T follicular helper cell (primary cell): Measurements from ENCODE around the gene SHANK2.
"Not testable (repeated sequence)": the region's sequence is repeated elsewhere in the genome, so short reads cannot be mapped to it uniquely, and the experiment has no call there.

Experiments used
- DNase-seq: peaks from one replicate; pipeline ENCODE4 v3.0.0-alpha.2; 2020; ENCODE audit warnings: low read depth

The SHANK2 gene

GRCh38 chr11:71245601-71246391 lies 6.6 kb downstream of the SHANK2 start:
- DNase-seq: no peak

DNA sequence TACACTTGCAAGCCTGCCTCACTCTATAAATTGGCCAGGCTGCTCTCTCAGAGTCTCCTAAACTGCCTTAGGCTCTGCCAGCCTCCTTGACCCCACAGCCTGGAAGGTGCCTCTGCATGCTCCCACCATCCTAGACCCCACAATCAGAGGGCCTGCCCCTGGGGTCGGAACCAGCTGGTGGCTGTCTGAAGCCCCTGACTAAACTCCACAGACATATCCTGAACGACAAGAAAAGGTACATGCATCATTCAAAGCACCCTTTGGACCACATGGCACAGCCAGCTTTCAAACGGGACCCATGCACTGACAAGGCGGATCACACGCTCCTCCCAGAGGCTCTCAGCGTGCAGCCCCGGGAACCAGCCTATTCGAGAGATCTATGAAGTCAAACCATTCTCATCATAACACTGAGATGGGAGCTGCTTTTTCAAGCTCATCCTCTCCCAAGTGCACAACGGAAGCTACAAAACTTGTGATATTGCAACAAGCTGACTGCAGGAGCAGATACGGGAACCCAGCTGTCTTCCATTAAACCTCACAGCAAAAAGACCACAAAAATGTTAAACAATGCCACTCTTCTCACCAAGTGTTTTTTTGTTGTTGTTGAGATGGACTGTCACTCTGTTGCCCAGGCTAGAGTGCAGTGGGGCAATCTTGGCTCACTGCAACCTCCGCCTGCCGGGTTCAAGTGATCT lies 8.1 kb downstream of the SHANK2 start:
- DNase-seq: no peak

GRCh38 chr11:71242391-71242790 lies 10.0 kb downstream of the SHANK2 start:
- DNase-seq: no peak

DNA sequence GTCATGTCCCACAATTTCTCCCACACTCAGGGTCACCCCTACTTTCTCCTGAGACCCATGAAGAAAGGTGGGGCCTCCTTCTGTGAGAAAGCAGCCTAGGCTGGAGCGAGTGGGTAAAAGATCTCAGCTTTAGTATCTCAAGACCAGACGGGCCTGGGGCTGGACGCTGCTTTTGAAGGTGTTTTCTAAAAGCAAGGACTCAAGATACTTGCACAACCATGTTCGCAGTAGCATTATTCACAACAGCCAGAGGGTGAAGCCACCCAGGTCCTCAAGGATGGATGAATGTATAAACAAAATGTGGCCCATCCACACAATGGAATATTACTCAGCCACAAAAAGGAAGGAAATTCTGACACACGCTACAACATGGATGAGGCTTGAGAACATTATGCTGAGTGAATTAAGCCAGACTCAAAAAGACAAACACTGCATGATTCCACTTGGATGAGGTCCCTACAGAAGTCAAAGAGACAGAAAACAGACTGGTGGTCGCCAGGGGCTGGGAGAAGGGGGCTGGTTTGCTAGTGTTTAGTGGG lies 10.6 kb downstream of the SHANK2 start:
- DNase-seq: no peak

DNA sequence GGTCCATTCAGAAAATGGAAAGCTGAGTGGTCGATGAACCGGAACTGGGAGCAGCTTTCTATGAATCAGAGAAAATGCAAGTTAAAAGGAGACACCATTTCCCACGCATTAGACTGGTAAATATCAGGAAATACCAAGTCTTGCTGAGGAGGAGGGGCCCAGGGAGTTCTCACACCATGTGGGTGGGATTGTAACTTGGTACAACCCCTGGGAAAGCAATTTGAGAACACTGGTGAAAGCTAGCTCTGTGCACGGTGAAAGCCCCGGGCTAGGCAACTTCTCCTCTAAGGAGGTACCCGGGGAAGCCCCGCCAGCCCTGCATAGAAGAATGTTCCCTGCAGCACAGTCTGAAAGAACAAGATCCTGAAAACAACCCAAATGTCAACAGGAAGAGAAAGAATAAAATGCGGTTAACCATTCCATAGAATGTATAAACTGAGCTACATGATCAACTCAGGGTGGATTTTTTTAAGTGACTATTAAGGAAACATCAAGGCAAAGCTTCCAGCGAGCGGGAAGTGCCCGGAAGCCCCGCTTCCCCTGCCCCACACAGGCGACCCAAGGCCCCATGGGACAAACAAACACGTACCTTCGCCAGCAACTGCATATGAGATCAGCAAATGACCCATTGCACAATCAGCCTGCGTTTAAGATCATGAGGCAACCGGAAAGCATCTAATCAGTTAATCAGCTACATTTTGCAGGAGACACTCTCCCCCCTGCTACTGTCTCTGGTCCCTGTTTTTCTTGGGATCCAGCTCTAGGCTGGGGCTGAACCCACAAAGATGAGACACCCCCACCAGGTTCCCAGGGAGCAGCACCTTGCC lies 11.3 kb downstream of the SHANK2 start:
- no peak for DNase-seq

DNA sequence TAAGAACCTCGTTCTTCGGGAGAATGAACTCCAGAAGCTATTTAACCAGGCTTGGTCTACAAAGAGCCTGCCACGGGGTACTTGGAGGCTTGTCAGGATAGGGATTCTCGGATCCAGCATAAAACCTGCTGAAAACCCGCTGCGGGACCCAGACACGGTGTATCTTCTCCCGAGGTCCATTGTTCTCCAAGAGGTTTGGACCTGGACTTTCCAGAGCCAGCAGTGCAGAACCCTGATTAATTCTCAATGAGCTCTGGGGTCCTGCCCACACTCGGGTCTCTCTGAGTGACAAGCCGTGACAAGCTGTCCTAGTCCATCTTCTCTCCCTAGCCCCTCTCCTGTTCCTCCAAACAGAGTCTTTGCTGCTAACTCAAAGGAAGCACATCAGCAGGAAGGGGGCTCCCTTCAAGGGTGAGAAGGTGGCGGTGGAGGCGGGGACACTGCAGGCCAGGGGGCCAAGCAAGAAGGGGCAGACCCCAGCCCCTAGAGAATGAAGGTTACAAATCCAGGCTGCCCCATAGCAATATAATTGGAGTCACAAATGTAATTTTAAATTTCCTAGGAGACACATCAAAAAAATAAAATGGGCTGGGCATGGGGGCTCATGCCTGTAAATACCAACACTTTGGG lies 12.2 kb downstream of the SHANK2 start:
- DNase-seq: no peak

DNA sequence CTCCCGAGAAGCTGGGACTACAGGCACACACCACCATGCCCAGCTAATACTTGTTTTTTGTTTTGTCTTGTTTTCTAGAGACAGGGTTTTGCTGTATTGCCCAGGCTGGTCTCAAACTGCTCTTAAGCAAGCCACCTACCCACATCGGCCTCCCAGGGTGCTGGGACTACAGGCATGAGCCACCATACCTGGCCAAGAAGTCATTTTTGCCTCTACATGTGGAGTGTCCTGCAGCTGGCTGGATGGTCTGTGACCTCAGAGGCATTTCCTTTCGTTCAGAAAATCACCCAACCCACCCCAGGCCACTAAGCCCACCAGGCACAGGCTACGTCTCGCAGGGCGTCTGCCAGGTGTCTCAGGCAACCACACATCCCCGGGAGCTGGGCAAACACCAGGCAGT lies 12.8 kb downstream of the SHANK2 start:
- DNase-seq: no peak

- no peak for DNase-seq
These were observed 13.4 kb downstream of the SHANK2 start for GRCh38 chr11:71238941-71239340.

- DNase-seq: no peak
These were observed 14.0 kb downstream of the SHANK2 start for GRCh38 chr11:71238285-71238875.

GRCh38 chr11:71237853-71238252 lies 14.5 kb downstream of the SHANK2 start:
- no peak for DNase-seq

DNA sequence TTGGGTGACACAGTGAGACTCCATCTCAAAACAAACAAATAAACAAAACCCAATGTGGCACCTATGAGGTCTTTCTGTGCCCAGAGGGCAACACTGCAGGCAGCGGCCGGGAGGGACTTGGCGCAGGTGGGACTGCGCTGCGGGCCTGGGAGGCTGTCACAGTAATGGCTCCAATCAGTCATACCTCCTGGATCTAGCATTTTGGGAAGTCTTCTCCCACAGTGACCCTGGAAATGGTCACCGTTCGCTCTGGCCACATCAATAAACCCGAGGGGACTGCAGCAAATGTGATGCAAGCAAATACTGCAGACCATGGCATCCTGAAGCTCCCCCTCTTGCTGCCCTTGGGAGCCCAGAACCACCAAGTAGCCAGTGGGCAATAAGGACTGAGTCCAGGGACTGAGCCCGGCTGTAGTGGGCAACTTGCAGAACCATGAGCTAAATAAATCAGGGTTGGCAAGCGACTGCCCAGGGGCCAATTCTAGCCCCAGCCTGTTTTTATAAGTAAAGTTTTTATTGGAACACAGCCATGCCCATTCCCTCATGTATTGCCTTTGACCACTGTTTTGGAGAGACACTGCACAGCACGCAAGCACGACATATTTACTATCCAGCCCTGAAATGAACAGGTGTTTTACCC lies 15.4 kb downstream of the SHANK2 start:
- DNase-seq: no peak

- DNase-seq: no peak
These were observed 16.7 kb downstream of the SHANK2 start for GRCh38 chr11:71235719-71236118.

GRCh38 chr11:71233896-71234852 lies 18.2 kb downstream of the SHANK2 start:
- not testable (repeated sequence) for DNase-seq

- DNase-seq: no peak
These were observed 20.0 kb downstream of the SHANK2 start for GRCh38 chr11:71232364-71232763.

DNA sequence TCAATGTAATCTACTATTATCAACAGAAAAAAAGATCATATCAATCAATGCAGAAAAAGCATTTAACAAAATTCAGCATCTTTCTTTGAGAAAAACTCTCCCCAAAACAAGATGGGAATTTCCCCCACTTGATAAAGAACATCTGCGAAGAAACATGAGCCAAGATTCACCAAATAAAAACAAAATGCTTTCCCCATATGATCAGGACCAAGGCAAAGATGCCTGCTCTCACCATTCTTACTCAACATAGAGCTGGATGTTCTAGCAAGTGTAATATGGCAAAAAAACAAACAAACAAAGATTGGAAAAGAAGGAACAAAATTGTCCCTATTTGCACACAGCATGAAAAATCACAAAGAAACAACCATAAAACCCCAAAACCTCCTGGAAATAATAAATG lies 23.4 kb downstream of the SHANK2 start:
- no peak for DNase-seq

- no peak for DNase-seq
These were observed 25.2 kb downstream of the SHANK2 start for GRCh38 chr11:71227058-71227659.

DNA sequence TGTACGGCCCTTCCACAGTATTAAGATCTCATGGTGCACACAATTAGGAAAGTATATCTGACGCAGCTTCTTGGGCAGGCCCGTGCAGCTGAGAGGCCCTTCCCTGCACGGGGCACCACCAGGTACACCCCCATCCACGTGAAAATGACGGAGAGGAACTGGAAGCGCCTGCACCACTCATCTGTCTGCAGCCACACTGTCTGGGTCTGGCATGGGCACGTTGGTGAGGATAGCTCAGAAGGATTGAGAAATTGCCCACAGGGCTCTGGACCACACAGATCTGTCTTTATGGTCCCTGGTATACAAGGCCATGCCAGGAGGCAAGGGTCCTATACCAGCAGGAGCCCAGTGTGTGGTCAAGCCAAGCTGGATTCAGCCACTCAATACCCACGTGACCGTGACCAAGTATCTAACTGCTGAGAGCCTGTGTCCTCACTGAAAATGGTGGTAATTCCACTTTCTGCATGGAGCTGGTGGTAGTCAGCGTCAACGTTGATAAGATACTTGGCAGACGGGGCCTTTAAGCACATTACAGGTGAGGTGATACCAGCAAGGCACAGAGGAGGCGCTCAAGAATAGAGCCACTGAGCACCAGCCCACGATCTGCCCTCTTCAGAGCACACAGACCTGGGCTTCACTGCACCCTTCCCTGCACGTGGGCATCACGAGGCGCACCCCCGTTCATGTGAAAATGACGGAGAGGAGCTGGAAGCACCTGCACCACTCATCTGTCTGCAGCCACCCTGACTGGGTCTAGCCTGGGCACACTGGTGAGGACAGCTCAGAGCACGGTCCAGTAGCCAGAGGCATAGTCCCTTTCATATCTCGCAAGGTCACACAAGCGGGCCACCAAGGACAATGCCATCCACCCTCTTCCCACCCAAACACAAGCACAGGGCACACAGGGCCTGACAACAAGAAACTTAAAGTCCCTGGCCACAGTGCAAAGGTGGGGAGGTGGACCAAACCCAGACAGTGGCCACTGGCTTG lies 28.4 kb downstream of the SHANK2 start:
- DNase-seq: no peak

- no peak for DNase-seq
These were observed 29.3 kb downstream of the SHANK2 start for GRCh38 chr11:71223081-71223405.
